D721Med (cell line): ENCODE measurements around the gene POLR2B.
"Not testable (repeated sequence)": the region's sequence is repeated elsewhere in the genome, so short reads cannot be mapped to it uniquely, and the experiment has no call there.

Source experiments
- DNase-seq: peaks from one replicate; pipeline ENCODE4 v3.0.0; 2011; ENCODE audit warnings: low spot score; ENCODE audit not compliant: insufficient read length
- FAIRE-seq: peaks from 2 replicates; lab custom pipeline; 2011; peaks lifted over from hg19 to GRCh38; lab: Jason Lieb, UNC
- CTCF ChIP-seq: IDR thresholded peaks from 2 replicates; pipeline ENCODE4 v1.5.1; 2012; ENCODE audit warnings: mild to moderate bottlenecking, control low read depth; ENCODE audit not compliant: insufficient read depth; ENCODE audit errors: missing control alignments

Gene POLR2B

GRCh38 chr4:57051524-57051923 lies 72.8 kb downstream of the POLR2B start:
- FAIRE-seq = no peak
- no peak for DNase-seq
- TF ChIP-seq CTCF = no peak

GRCh38 chr4:57053508-57053907 lies 74.8 kb downstream of the POLR2B start:
- DNase-seq (no peak), FAIRE-seq (no peak)
- no peak for TF ChIP-seq CTCF

- TF ChIP-seq CTCF = no peak
- FAIRE-seq = no peak
- DNase-seq = no peak
These were observed 77.2 kb downstream of the POLR2B start for GRCh38 chr4:57055886-57056285.

GRCh38 chr4:57059890-57060716 lies 81.4 kb downstream of the POLR2B start:
- no peak for TF ChIP-seq CTCF
- DNase-seq = no peak
- no peak for FAIRE-seq

GRCh38 chr4:57060717-57061067 lies 82.0 kb downstream of the POLR2B start:
- FAIRE-seq, DNase-seq: not testable (repeated sequence)

GRCh38 chr4:57061395-57061794 lies 82.7 kb downstream of the POLR2B start:
- DNase-seq = no peak
- no peak for TF ChIP-seq CTCF
- no peak for FAIRE-seq

- no peak for TF ChIP-seq CTCF
These were observed 84.8 kb downstream of the POLR2B start for GRCh38 chr4:57063518-57063917.

More at GRCh38 chr4:57063518-57063917, 84.8 kb downstream of the POLR2B start:
- no peak for FAIRE-seq
- no peak for DNase-seq
